Dendritic cell treated with granulocyte-macrophage colony-stimulating factor and Interleukin-4, amounts not matched to agents 40 ng/mL and 50 ng/mL, for 4 days (primary cell): ENCODE measurements around the gene PNRC1.

Experiments
- H3K27ac Mint-ChIP-seq: one replicate; pipeline ENCODE4 v1.8.0; 2022; ENCODE audit warnings: mild to moderate bottlenecking, mixed read lengths
- H3K27me3 Mint-ChIP-seq: one replicate; pipeline ENCODE4 v1.8.0; 2022; ENCODE audit warnings: mild to moderate bottlenecking, mixed read lengths
- H3K36me3 Mint-ChIP-seq: one replicate; pipeline ENCODE4 v1.8.0; 2022; ENCODE audit warnings: low read depth, mixed read lengths
- H3K4me1 Mint-ChIP-seq: one replicate; pipeline ENCODE4 v1.8.0; 2022; ENCODE audit warnings: low read depth, mixed read lengths
- H3K4me3 Mint-ChIP-seq: one replicate; pipeline ENCODE4 v1.8.0; 2022; ENCODE audit warnings: mild to moderate bottlenecking, moderate library complexity, mixed read lengths
- H3K9me3 Mint-ChIP-seq: one replicate; pipeline ENCODE4 v1.8.0; 2022; ENCODE audit warnings: mixed read lengths
- intact Hi-C: fragments of 100-400 bp; cut with micrococcal nuclease; formaldehyde crosslinking; loops from one replicate; pipeline ENCODE4 v1.15.0; 2022

The PNRC1 gene

DNA sequence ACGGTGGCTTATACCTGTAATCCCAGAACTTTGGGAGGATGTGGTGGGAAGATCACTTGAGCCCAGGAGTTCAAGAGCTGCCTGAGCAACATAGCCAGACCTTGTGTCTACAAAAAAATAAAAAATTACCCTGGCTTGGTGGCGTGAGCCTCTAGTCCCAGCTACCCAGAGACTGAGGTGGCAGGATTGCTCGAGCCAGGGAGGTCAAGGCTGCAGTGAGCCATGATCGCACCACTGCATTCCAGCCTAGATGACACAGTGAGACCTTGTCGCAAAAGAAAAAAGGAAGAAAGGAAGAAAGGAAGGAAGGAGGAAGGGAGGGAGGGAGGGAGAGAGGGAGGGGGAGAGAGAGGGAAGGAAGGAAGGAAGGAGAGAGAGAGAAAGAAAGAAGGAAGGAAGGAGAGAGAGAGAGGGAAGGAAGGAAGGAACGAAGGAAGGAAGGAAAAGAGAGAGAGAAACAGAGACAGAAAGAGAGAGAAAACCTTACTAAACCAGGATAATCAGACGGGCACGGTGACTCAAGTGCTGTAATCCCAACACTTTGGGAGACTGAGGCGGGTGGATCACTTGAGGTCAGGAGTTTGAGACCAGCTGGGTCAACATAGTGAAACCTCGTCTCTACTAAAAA, 10.9 kb upstream of the PNRC1 start:
- no peak overlapping the region for H3K4me3 Mint-ChIP-seq
- H3K4me1 Mint-ChIP-seq: peaks cover 46% of the 10 kb centered on the region
- no peaks in the 10 kb centered on the region for H3K9me3 Mint-ChIP-seq
- no peaks in the 10 kb centered on the region for H3K27me3 Mint-ChIP-seq
- H3K36me3 Mint-ChIP-seq: no peaks in the 10 kb centered on the region
- peak overlapping the region; percentile 42 for H3K27ac Mint-ChIP-seq
- intact Hi-C loops: no loop called here

DNA sequence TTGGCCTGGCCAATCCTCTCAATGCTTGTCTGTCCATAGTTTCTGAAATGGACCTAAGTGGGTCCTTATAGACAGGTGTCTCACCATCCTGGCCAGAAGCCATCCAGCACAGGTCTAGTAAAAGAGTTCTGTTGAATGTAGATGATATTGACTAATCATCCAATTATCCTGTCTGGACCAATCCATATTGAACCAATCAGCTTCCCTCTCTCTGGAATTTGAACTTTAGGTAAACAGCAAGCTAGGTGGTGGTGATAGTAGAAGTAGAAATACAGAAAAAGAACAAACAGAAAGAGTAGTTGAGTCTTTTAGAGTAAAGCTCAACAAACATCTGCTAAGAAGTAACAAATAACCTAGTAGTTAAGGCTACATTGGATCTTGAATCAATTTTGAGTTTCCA, 9.5 kb upstream of the PNRC1 start:
- Mint-ChIP-seq H3K4me3 (no peak overlapping the region), H3K9me3 (no peaks in the 10 kb centered on the region), H3K36me3 (no peaks in the 10 kb centered on the region), H3K4me1 (peaks cover 46% of the 10 kb centered on the region), H3K27me3 (no peaks in the 10 kb centered on the region), H3K27ac (no peak overlapping the region)
- intact Hi-C loops: no loop called here

DNA sequence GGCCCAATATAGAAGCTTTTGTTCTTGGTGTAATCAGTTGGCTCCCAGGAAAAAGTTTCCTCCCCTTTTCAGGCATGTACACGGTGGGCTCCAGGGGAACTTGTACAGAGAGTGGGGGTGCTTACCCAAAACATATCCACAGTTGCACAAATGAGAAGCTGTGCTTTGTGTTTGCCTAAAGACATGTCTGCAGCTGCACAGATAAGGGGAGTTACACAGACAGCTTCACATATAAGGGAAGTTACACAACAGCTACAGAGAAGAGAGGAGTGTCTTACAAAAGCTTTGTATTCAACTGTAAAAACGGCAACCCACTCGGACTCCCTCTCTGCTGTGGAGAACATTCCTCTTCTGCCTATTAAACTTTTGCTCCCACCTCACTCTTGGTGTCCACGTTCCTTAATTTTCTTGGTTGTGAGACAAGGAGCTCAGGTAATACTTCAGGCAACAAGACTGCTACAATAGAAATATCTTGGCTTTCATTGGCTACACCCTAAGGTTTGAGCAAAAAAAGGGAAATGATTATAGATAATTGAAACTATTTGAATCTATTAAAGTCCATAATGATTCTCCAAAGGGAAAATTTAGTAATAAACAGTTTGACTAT, 7.4 kb upstream of the PNRC1 start:
- Mint-ChIP-seq H3K36me3 (no peaks in the 10 kb centered on the region), H3K4me1 (peaks cover 34% of the 10 kb centered on the region), H3K27ac (peak overlapping the region; percentile 66), H3K4me3 (peak overlapping the region; percentile 51), H3K9me3 (no peaks in the 10 kb centered on the region), H3K27me3 (no peaks in the 10 kb centered on the region)
- intact Hi-C loops: no loop called here

DNA sequence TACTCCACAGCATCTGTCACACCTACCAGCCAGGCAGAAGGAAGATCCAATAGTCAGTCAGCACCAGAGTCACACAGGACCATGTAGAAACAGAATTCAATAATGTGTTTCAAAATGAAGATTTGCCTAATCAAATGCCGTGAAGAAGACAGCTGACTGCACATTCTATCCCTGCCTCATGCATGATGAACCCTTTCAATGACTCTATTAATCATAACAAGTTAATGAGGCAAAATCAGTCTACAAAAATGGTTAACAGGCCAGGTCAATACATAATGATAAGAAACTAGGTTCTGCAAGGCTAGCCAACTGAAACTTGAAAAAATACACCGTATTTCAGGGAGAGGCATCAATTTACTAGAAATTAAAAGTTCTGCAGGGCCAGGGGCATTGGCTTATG, 6.7 kb upstream of the PNRC1 start:
- Mint-ChIP-seq H3K36me3 (no peaks in the 10 kb centered on the region), H3K9me3 (no peaks in the 10 kb centered on the region), H3K27me3 (no peaks in the 10 kb centered on the region), H3K4me3 (no peak overlapping the region), H3K4me1 (peaks cover 34% of the 10 kb centered on the region), H3K27ac (peak overlapping the region; percentile 66)
- intact Hi-C loops: no loop called here

DNA sequence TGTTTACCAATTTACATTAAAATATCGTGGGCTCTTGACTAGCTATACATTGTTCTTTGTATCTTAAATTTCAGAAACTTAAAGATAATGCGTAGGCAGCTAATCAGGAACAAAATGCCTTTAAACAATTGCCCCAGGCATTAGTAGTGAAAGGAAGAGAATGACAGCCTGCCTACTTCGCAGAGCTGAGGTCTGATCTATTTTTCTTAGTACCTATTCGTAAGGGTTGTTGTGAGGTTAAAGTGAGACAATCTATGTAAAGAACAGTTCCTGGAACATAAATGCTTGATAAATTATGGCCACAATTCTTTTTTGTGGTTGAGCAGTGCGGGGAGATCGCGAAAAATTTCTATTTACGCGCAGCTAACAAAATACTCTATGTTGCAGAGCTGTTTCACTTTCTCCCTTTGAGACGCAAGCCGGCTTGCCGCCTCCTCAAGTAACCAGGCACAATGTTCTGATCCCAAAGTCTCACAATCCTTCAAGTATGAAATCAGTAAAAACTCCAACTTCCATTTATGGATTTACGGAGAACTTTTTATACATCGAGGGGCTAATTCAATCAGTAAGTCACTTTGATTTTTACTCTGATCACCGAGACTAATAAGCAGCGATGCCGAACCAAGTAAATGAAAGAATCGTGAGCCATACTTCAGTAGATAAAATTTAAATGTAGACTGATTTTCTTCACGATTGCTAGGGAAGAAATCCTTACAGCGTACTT, 878 bp upstream of the PNRC1 start:
- no peaks in the 10 kb centered on the region for H3K9me3 Mint-ChIP-seq
- intact Hi-C loops: loop anchor here (1.0 to 10.0 kb wide), 4 partner anchors 46 to 273 kb away; partner anchors contain the start of genes PM20D2 and UBE2J1
- peak overlapping the region; percentile 95 for H3K27ac Mint-ChIP-seq
- H3K27me3 Mint-ChIP-seq: no peaks in the 10 kb centered on the region
- H3K36me3 Mint-ChIP-seq: peaks cover 42% of the 10 kb centered on the region
- H3K4me1 Mint-ChIP-seq: peaks cover 26% of the 10 kb centered on the region
- H3K4me3 Mint-ChIP-seq: peak overlapping the region; percentile 98

DNA sequence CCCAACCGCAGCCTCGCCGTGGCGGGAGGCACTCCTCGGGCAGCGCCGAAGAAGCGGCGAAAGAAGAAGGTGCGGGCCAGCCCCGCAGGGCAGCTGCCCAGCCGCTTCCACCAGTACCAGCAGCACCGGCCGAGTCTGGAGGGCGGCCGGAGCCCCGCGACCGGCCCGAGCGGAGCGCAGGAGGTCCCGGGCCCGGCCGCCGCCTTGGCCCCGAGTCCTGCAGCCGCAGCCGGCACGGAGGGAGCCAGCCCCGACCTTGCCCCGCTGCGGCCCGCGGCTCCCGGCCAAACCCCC, 525 bp downstream of the PNRC1 start:
- peaks cover 56% of the 10 kb centered on the region for H3K36me3 Mint-ChIP-seq
- H3K27me3 Mint-ChIP-seq: no peaks in the 10 kb centered on the region
- H3K4me1 Mint-ChIP-seq: peaks cover 40% of the 10 kb centered on the region
- H3K4me3 Mint-ChIP-seq: peak overlapping the region; percentile 98
- intact Hi-C loops: loop anchor here (1.0 to 10.0 kb wide), 4 partner anchors 64 to 271 kb away; partner anchors contain the start of genes PM20D2, RNGTT and UBE2J1
- H3K9me3 Mint-ChIP-seq: no peaks in the 10 kb centered on the region
- H3K27ac Mint-ChIP-seq: peak overlapping the region; percentile 95

DNA sequence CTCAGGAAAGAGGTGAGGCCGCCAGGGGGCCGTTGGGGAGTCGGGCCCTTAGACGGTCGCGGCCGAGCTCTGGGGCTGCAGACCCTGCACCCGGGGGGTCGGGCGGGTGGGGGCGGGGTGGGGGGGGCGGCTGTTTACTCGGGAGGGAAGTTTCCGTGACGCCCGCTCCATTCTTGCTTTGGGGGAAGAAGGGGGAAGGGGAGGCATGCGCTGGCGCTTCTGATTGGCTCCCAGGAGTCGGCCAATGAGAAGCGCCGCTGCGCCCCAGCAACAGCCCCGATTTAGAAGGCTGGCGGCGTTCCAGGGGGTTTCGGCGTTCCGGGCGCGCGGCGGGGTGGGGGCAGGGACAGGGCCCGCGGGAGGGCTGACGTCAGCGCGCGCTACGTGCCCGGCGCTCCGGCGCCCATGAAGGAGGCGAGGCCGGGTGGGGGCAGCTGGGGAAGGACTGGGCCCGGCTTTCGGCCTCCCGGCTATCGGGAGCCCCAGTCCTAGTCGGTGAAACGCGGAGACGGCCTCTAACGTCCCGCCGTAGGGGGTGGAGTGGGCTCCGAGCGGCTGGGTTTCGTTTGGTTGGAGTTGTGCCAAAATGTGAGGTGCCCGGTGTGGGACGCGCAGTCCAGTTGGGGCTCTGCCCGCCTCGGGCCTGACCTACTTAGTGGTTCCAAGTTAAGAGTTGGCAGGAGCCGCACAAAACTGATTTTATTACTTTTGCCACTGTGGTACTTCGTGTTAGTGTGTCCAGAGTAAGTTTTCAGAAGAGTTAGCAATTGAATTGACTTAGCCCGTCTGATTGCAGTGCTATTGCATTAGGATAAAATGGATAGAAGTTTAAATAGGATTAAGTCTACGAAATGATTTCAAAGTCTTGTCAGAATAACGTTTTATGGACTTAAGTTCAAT, 1.1 kb downstream of the PNRC1 start:
- Mint-ChIP-seq H3K4me3 (peak overlapping the region; percentile 98), H3K9me3 (no peaks in the 10 kb centered on the region), H3K4me1 (peaks cover 39% of the 10 kb centered on the region), H3K27ac (peak overlapping the region; percentile 95), H3K27me3 (no peaks in the 10 kb centered on the region), H3K36me3 (peaks cover 62% of the 10 kb centered on the region)
- intact Hi-C loops: loop anchor here (1.0 to 10.0 kb wide), 4 partner anchors 63 to 271 kb away; partner anchors contain the start of genes PM20D2, RNGTT and UBE2J1

DNA sequence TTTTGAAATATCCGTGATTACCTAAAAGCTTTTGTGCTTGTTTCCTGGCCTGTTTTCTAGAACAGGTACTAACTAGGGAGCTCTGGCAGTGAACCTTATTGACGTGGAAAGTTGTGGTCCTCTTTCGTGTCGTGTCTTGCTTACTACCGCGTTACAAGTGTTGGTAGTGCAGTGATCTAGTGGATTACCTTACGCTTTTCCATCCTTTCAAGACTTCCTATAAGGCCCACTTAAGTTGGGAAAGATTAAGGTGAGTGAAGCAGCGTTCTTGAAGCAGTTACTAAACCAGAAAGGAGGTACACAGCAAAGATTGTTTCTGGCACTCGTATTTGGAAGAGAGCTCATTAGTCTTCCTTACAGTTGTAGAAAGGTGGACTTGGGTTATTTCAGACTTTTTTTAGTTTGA, 1.9 kb downstream of the PNRC1 start:
- Mint-ChIP-seq H3K27me3 (no peaks in the 10 kb centered on the region), H3K4me3 (peak overlapping the region; percentile 98), H3K36me3 (peaks cover 64% of the 10 kb centered on the region)

DNA sequence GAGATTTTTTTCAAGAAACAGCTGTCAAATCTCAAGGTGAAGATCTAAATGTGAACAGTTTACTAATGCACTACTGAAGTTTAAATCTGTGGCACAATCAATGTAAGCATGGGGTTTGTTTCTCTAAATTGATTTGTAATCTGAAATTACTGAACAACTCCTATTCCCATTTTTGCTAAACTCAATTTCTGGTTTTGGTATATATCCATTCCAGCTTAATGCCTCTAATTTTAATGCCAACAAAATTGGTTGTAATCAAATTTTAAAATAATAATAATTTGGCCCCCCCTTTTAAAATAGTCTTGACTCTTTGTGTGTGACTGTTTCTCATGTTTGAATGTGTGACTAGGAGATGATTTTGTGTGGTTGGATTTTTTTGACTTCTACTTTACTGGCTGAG, 4.0 kb downstream of the PNRC1 start:
- Mint-ChIP-seq H3K27ac (no peak overlapping the region), H3K27me3 (no peaks in the 10 kb centered on the region), H3K9me3 (no peaks in the 10 kb centered on the region), H3K4me1 (peaks cover 56% of the 10 kb centered on the region), H3K36me3 (peaks cover 64% of the 10 kb centered on the region), H3K4me3 (peak overlapping the region; percentile 11)
- intact Hi-C loops: loop anchor here (5.0 to 10.0 kb wide), 2 partner anchors 60 to 268 kb away; partner anchors contain the start of genes PM20D2 and UBE2J1

More for the DNA sequence above, 1.9 kb downstream of the PNRC1 start:
- H3K27ac Mint-ChIP-seq: peak overlapping the region; percentile 95
- intact Hi-C loops: loop anchor here (5.0 to 10.0 kb wide), 2 partner anchors 62 to 270 kb away; partner anchors contain the start of genes PM20D2 and UBE2J1
- H3K9me3 Mint-ChIP-seq: no peaks in the 10 kb centered on the region
- H3K4me1 Mint-ChIP-seq: peaks cover 47% of the 10 kb centered on the region

DNA sequence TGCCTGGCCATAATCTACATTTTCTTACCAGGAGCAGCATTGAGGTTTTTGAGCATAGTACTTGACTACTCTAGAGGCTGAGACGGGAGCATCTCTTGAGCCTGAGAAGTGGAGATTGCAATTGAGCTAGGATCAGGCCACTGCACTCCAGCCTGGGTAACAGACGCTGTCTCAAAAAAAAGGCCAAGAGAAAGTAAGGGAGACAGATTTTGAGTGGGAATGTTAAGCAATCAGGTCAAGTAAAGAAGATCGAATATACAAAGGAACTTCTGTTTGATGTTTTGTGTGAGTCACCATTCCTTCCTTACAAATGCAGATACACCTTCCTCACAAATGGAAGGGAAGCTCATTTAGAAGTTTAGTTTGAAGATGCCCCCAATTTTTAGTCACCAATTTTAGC, 4.4 kb downstream of the PNRC1 start:
- peak overlapping the region; percentile 11 for H3K4me3 Mint-ChIP-seq
- peaks cover 56% of the 10 kb centered on the region for H3K4me1 Mint-ChIP-seq
- no peaks in the 10 kb centered on the region for H3K9me3 Mint-ChIP-seq
- H3K27me3 Mint-ChIP-seq: no peaks in the 10 kb centered on the region
- intact Hi-C loops: loop anchor here (5.0 to 10.0 kb wide), 2 partner anchors 60 to 267 kb away; partner anchors contain the start of genes PM20D2 and UBE2J1
- peaks cover 64% of the 10 kb centered on the region for H3K36me3 Mint-ChIP-seq
- H3K27ac Mint-ChIP-seq: no peak overlapping the region

DNA sequence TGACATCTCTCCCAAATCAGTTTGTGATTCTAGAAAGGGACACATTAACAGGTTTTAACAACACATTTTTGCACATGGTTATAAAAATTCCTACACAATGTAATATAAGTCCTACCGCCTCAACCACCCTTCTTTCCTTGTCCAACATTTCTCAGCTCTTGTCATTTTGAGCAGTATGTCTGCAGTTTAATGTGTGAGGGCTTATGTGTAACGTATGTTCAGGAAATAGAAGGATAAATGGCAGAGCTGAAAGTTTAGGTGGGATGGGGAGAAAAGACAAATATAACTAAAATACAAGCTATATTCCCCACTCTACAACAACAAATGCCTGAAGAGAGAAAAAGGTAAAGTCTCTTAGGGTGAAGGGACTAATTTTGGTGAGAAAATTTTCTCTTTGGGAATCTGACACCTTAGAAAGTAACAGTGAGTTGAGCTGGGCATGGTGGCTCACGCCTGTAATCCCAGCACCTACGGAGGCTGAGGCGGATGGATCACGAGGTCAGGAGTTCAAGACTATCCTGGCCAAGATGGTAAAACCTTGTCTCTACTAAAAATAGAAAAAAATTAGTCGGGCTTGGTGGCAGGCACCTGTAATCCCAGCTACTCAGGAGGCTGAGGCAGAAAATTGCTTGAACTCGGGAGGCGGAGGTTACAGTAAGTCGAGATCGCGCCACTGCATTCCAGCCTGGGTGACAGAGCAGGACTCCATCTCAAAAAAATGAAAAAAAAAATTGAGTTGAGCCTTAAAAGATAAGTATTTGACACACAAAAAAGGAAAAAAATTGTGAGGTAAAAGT, 5.1 kb downstream of the PNRC1 start:
- Mint-ChIP-seq H3K9me3 (no peaks in the 10 kb centered on the region), H3K4me1 (peaks cover 58% of the 10 kb centered on the region), H3K27ac (no peak overlapping the region), H3K36me3 (peaks cover 59% of the 10 kb centered on the region), H3K4me3 (no peak overlapping the region), H3K27me3 (no peaks in the 10 kb centered on the region)
- intact Hi-C loops: loop anchor here (10.0 kb wide), 1 partner anchor 59 kb away; the partner anchor contains the start of gene PM20D2

DNA sequence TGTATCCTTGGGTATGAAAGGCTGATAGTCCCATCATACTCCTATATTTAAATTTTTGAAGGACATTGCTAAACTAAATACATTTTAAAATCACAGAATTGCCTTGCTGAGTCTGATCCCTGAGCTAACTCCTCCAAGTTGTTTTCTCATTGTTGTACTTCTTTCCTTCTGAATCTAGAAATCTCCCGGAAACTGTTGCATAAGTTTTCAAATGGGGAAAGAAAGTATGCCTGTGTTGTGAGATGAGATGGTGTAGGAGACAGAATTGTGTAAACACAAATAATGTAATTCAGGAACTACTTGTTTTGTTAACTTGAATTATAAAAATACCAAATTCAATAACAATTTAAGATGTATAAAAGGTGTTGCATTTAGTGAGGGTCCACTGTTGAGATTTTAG, 7.3 kb downstream of the PNRC1 start:
- H3K27ac Mint-ChIP-seq: peak overlapping the region; percentile 1
- H3K27me3 Mint-ChIP-seq: no peaks in the 10 kb centered on the region
- H3K4me1 Mint-ChIP-seq: peaks cover 56% of the 10 kb centered on the region
- peaks cover 40% of the 10 kb centered on the region for H3K36me3 Mint-ChIP-seq
- no peaks in the 10 kb centered on the region for H3K9me3 Mint-ChIP-seq
- no peak overlapping the region for H3K4me3 Mint-ChIP-seq
- intact Hi-C loops: loop anchor here (10.0 kb wide), 1 partner anchor 57 kb away; the partner anchor contains the start of gene PM20D2

DNA sequence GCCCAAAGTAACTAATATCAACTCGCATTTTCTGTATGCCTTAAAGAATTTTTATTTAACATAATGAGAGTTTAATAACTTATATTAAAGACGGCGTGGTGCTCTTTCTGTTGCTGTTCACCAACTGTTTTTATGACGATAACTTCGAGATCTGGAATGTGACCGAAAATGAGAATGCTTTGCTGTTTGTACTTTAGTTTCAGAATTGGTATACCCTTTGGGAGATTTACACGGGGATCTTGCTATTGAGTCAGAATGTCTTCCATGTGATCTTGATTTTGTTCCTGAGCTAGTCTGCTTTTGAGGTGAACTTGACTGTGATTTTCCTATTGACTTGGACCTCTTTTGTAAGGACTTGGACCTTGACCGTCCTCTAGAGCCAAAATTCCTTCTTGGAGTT, 17.9 kb downstream of the PNRC1 start:
- Mint-ChIP-seq H3K36me3 (peaks cover 6% of the 10 kb centered on the region), H3K4me1 (peaks cover 4% of the 10 kb centered on the region), H3K9me3 (no peaks in the 10 kb centered on the region), H3K27ac (no peak overlapping the region), H3K4me3 (no peak overlapping the region), H3K27me3 (no peaks in the 10 kb centered on the region)
- intact Hi-C loops: no loop called here
